ENCODE results near the gene DBX1. TPM values are rescaled to one million over a fixed set of nuclear protein-coding genes. Genes with fewer than 3 reads are reported as not detected.

DBX1 gene
- total and polyA plus RNA-seq, 8 donors: not detected

GRCh38 chr11:20114588-20114987, 45.7 kb downstream of the DBX1 start:
- DNase-seq (no peak), ATAC-seq (no peak)
- Histone ChIP-seq H3K27me3 (no peaks in the 10 kb centered on the region), H3K4me1 (peaks cover 0 to 6% of the 10 kb centered on the region in 2 donors), H3K9me3 (no peaks in the 10 kb centered on the region), H3K4me3 (no peak overlapping the region), H3K36me3 (peaks cover 0 to 47% of the 10 kb centered on the region in 2 donors), H3K27ac (no peak overlapping the region)
- intact Hi-C loops (cut with DNase I): no loop called here
- TF ChIP-seq CTCF (IDR thresholded peaks at IDR 0.05): no peak

- DNase-seq (no peak), ATAC-seq (no peak)
- Histone ChIP-seq H3K27ac (peak overlapping the region in 1 of 2 donors; percentile 84), H3K36me3 (peaks cover 0 to 43% of the 10 kb centered on the region in 2 donors), H3K4me1 (peaks cover 0 to 6% of the 10 kb centered on the region in 2 donors), H3K27me3 (no peaks in the 10 kb centered on the region), H3K9me3 (no peaks in the 10 kb centered on the region), H3K4me3 (no peak overlapping the region)
- no peak for TF ChIP-seq CTCF (IDR thresholded peaks at IDR 0.05)
- intact Hi-C loops (cut with DNase I): no loop called here
These were observed 47.2 kb downstream of the DBX1 start for GRCh38 chr11:20113149-20113438.

- no peak for TF ChIP-seq CTCF (IDR thresholded peaks at IDR 0.05)
- ATAC-seq (peak; percentile 86), DNase-seq (peak in 1 of 4 donors; percentile 70)
- H3K4me1 ChIP-seq: peaks cover 0 to 6% of the 10 kb centered on the region in 2 donors
- no peaks in the 10 kb centered on the region for H3K27me3 ChIP-seq
- H3K4me3 ChIP-seq: no peak overlapping the region
- peaks cover 0 to 44% of the 10 kb centered on the region in 2 donors for H3K36me3 ChIP-seq
- H3K27ac ChIP-seq: peak overlapping the region; percentile 52 to 84
- no peaks in the 10 kb centered on the region for H3K9me3 ChIP-seq
- intact Hi-C loops (cut with DNase I): no loop called here
These were observed 47.8 kb downstream of the DBX1 start for GRCh38 chr11:20112291-20113148.

- Histone ChIP-seq H3K27ac (peak overlapping the region; percentile 52 to 84), H3K4me1 (peaks cover 0 to 6% of the 10 kb centered on the region in 2 donors), H3K27me3 (no peaks in the 10 kb centered on the region), H3K4me3 (no peak overlapping the region), H3K9me3 (no peaks in the 10 kb centered on the region), H3K36me3 (peaks cover 0 to 42% of the 10 kb centered on the region in 2 donors)
- no peak for TF ChIP-seq CTCF (IDR thresholded peaks at IDR 0.05)
- no peak for DNase-seq
- ATAC-seq: peak; percentile 27
- intact Hi-C loops (cut with DNase I): no loop called here
These were observed 48.4 kb downstream of the DBX1 start for GRCh38 chr11:20111871-20112270.

GRCh38 chr11:20110908-20111669, 49.2 kb downstream of the DBX1 start:
- intact Hi-C loops (cut with DNase I): no loop called here
- Histone ChIP-seq H3K27ac (peak overlapping the region in 1 of 2 donors; percentile 84), H3K36me3 (peaks cover 0 to 39% of the 10 kb centered on the region in 2 donors), H3K27me3 (no peaks in the 10 kb centered on the region), H3K4me1 (peaks cover 0 to 6% of the 10 kb centered on the region in 2 donors), H3K4me3 (no peak overlapping the region), H3K9me3 (no peaks in the 10 kb centered on the region)
- DNase-seq (peak in 1 of 4 donors; percentile 35), ATAC-seq (peak; percentile 72)
- TF ChIP-seq CTCF (IDR thresholded peaks at IDR 0.05): peak; percentile 60 to 73

All from left lung (tissue), 10 donors.